SK-N-SH (cell line): Measurements from ENCODE around the gene SRBD1. TPM values are rescaled to one million over a fixed set of nuclear protein-coding genes. Genes with fewer than 3 reads are reported as not detected.

Source experiments
- ELF1 ChIP-seq: IDR thresholded peaks from 2 replicates; pipeline ENCODE4 v1.4.0; 2012
- EP300 ChIP-seq, 2 experiments: IDR thresholded peaks; 2 replicates each; pipeline versions ENCODE4 v1.4.0 to v1.6.1; 2012; ENCODE audit warnings: borderline replicate concordance in 1 of 2, low read depth in 1 of 2, low read length in 1 of 2
- EZH2phosphoT487 ChIP-seq: fragments of 200-600 bp; sonication (generic); IDR thresholded peaks from 2 replicates; pipeline ENCODE4 v1.6.1; 2017; ENCODE audit warnings: low read depth, mixed run types, mild to moderate bottlenecking, antibody characterized with exemption, moderate library complexity, borderline replicate concordance
- FOXJ3 ChIP-seq: sonication (generic); formaldehyde crosslinking; IDR thresholded peaks from 2 replicates; pipeline ENCODE4 v1.5.1; 2020; ENCODE audit warnings: mild to moderate bottlenecking, missing genetic modification reagents
- FOXM1 ChIP-seq: IDR thresholded peaks from 2 replicates; pipeline ENCODE4 v1.4.0; 2012; ENCODE audit warnings: low read depth, mild to moderate bottlenecking
- GABPA ChIP-seq: IDR thresholded peaks from 2 replicates; pipeline ENCODE4 v1.4.0; 2012; ENCODE audit warnings: low read depth, mild to moderate bottlenecking
- GATA2 ChIP-seq: sonication (generic); formaldehyde crosslinking; IDR thresholded peaks from 2 replicates; pipeline ENCODE4 v1.5.0; 2020; ENCODE audit warnings: mild to moderate bottlenecking, missing genetic modification reagents
- MEF2A ChIP-seq: IDR thresholded peaks from 2 replicates; pipeline ENCODE4 v1.4.0; 2012; ENCODE audit warnings: low read depth, borderline replicate concordance
- NFIC ChIP-seq: IDR thresholded peaks from 2 replicates; pipeline ENCODE4 v1.4.0; 2012; ENCODE audit warnings: borderline replicate concordance
- NRF1 ChIP-seq: IDR thresholded peaks from 2 replicates; pipeline ENCODE4 v1.6.1; 2012; ENCODE audit warnings: low read depth, mild to moderate bottlenecking, low read length
- POLR2AphosphoS5 ChIP-seq: IDR thresholded peaks from 2 replicates; pipeline ENCODE4 v1.6.1; 2012; ENCODE audit warnings: low read depth, low read length
- RAD21 ChIP-seq: IDR thresholded peaks from 2 replicates; pipeline ENCODE4 v1.6.1; 2012; ENCODE audit warnings: mild to moderate bottlenecking, low read length
- RCOR1 ChIP-seq: fragments of 150-350 bp; IDR thresholded peaks from 2 replicates; pipeline ENCODE4 v1.6.1; 2017; ENCODE audit warnings: antibody characterized with exemption, low read length
- RXRA ChIP-seq: IDR thresholded peaks from 2 replicates; pipeline ENCODE4 v1.4.0; 2012; ENCODE audit warnings: low read depth, mild to moderate bottlenecking, borderline replicate concordance
- SMC3 ChIP-seq: IDR thresholded peaks from 2 replicates; pipeline ENCODE4 v1.6.1; 2012; ENCODE audit warnings: low read depth, low read length, improper control_type of control experiment
- TEAD4 ChIP-seq: IDR thresholded peaks from 2 replicates; pipeline ENCODE4 v1.4.0; 2012; ENCODE audit warnings: mild to moderate bottlenecking, borderline replicate concordance; ENCODE audit not compliant: insufficient read depth
- polyA plus RNA-seq, 3 experiments: library from polyadenylated mRNA; depleted of rRNA; stranded (reverse); fragments of >200 nt; gene quantifications; 2 replicates each; pipeline ENCODE4 v1.2.3, GENCODE V29; 2012
- TF ChIP-seq, protein P1 (sequence below): fragments of 200-600 bp; sonication (generic); IDR thresholded peaks from 2 replicates; pipeline ENCODE4 v1.6.1; 2017; ENCODE audit warnings: antibody characterized with exemption, mild to moderate bottlenecking, moderate library complexity
- TF ChIP-seq, protein P2 (sequence below): fragments of 150-350 bp; IDR thresholded peaks from 2 replicates; pipeline ENCODE4 v1.6.1; 2016; ENCODE audit warnings: mild to moderate bottlenecking, low read depth, low read length
- TF ChIP-seq, protein P3 (sequence below): IDR thresholded peaks from 2 replicates; pipeline ENCODE4 v1.4.0; 2012; ENCODE audit warnings: low read depth
- TF ChIP-seq, protein P4 (sequence below): IDR thresholded peaks from 2 replicates; pipeline ENCODE4 v1.4.0; 2012; ENCODE audit warnings: low read depth, borderline replicate concordance
- TF ChIP-seq, protein P5 (sequence below): IDR thresholded peaks from 2 replicates; pipeline ENCODE4; 2012

Gene SRBD1
- polyA plus RNA-seq, 1 of the 3 experiments (the other 2 are of a cell fraction), result 3.2 TPM

DNA sequence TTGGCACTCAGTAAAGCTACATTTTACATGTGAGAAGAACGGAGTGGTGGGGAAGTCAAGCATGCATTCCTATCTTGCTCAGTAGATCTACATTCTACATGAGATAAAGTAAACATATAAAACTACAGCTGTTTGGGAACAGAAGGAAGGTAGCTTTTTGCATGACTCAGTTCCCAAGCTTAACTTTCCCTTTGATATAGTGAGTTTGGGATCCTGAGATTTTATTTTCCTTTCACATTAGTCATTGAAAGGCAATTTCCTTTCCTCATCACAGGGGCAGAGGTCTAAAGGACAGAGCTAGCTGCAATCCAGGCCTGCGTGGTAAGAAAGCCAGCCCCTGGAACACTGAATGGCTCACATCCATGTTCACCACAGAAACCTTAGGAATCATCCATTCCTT is 257.2 kb downstream of the SRBD1 start (continued):
- TF ChIP-seq, protein P1, sequence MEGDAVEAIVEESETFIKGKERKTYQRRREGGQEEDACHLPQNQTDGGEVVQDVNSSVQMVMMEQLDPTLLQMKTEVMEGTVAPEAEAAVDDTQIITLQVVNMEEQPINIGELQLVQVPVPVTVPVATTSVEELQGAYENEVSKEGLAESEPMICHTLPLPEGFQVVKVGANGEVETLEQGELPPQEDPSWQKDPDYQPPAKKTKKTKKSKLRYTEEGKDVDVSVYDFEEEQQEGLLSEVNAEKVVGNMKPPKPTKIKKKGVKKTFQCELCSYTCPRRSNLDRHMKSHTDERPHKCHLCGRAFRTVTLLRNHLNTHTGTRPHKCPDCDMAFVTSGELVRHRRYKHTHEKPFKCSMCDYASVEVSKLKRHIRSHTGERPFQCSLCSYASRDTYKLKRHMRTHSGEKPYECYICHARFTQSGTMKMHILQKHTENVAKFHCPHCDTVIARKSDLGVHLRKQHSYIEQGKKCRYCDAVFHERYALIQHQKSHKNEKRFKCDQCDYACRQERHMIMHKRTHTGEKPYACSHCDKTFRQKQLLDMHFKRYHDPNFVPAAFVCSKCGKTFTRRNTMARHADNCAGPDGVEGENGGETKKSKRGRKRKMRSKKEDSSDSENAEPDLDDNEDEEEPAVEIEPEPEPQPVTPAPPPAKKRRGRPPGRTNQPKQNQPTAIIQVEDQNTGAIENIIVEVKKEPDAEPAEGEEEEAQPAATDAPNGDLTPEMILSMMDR, result no peak
- TF ChIP-seq, protein P2, sequence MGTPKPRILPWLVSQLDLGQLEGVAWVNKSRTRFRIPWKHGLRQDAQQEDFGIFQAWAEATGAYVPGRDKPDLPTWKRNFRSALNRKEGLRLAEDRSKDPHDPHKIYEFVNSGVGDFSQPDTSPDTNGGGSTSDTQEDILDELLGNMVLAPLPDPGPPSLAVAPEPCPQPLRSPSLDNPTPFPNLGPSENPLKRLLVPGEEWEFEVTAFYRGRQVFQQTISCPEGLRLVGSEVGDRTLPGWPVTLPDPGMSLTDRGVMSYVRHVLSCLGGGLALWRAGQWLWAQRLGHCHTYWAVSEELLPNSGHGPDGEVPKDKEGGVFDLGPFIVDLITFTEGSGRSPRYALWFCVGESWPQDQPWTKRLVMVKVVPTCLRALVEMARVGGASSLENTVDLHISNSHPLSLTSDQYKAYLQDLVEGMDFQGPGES, result no peak
- TF ChIP-seq GATA2 (CRISPR knock-in tag), result no peak
- TF ChIP-seq RCOR1, result no peak
- TF ChIP-seq EP300 (IDR thresholded peaks at IDR 0.05; ENCODE audit: borderline replicate concordance in 1 of 2, low read depth in 1 of 2, low read length in 1 of 2), result peak in 1 of 2 experiments; percentile 59; a peak in 1 of 4 replicates
- TF ChIP-seq, protein P3, sequence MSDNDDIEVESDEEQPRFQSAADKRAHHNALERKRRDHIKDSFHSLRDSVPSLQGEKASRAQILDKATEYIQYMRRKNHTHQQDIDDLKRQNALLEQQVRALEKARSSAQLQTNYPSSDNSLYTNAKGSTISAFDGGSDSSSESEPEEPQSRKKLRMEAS, result peak; percentile 47; the same call in 1 of the 2 replicates
- TF ChIP-seq ELF1, result no peak
- no peak for TF ChIP-seq MEF2A
- no peak for TF ChIP-seq EZH2phosphoT487
- TF ChIP-seq RXRA, result peak; percentile 66; the same call in 1 of the 2 replicates
- TF ChIP-seq, protein P4, sequence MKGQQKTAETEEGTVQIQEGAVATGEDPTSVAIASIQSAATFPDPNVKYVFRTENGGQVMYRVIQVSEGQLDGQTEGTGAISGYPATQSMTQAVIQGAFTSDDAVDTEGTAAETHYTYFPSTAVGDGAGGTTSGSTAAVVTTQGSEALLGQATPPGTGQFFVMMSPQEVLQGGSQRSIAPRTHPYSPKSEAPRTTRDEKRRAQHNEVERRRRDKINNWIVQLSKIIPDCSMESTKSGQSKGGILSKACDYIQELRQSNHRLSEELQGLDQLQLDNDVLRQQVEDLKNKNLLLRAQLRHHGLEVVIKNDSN, result no peak
- no peak for TF ChIP-seq FOXM1
- TF ChIP-seq POLR2AphosphoS5, result no peak
- no peak for TF ChIP-seq TEAD4
- TF ChIP-seq NRF1, result no peak
- TF ChIP-seq RAD21, result no peak
- TF ChIP-seq SMC3, result no peak
- TF ChIP-seq, protein P5, sequence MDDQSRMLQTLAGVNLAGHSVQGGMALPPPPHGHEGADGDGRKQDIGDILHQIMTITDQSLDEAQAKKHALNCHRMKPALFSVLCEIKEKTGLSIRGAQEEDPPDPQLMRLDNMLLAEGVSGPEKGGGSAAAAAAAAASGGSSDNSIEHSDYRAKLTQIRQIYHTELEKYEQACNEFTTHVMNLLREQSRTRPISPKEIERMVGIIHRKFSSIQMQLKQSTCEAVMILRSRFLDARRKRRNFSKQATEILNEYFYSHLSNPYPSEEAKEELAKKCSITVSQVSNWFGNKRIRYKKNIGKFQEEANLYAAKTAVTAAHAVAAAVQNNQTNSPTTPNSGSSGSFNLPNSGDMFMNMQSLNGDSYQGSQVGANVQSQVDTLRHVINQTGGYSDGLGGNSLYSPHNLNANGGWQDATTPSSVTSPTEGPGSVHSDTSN, result peak; percentile 53; the same call in 1 of the 2 replicates
- no peak for TF ChIP-seq FOXJ3 (CRISPR knock-in tag)
- peak; percentile 40; the same call in 1 of the 2 replicates for TF ChIP-seq NFIC
- no peak for TF ChIP-seq GABPA
